ENCODE data around the gene PPRC1.
A peak's percentile ranks its signal among the peaks of the same experiment; 100 is the strongest.

PPRC1 gene

GRCh38 chr10:102150970-102151773 lies 18.3 kb downstream of the PPRC1 start:
- peaks cover 47% of the 10 kb centered on the region for H3K4me1 Mint-ChIP-seq (ENCODE audit: low read depth)
- H3K9me3 Mint-ChIP-seq: no peaks in the 10 kb centered on the region
- H3K27me3 Mint-ChIP-seq: no peaks in the 10 kb centered on the region
- DNase-seq: no peak
- H3K36me3 Mint-ChIP-seq (ENCODE audit: low read depth): peaks cover 98% of the 10 kb centered on the region
- peak overlapping the region; percentile 66 for H3K4me3 Mint-ChIP-seq
- H3K27ac Mint-ChIP-seq: peak overlapping the region; percentile 100

- Mint-ChIP-seq H3K36me3 (ENCODE audit: low read depth) (peaks cover 98% of the 10 kb centered on the region), H3K4me1 (ENCODE audit: low read depth) (peaks cover 55% of the 10 kb centered on the region), H3K27ac (peak within 1 kb of the TSS; percentile 100), H3K4me3 (peak within 1 kb of the TSS; percentile 99), H3K9me3 (no peaks in the 10 kb centered on the region), H3K27me3 (no peaks in the 10 kb centered on the region)
- peak; percentile 100 for DNase-seq
These were observed 19.1 kb downstream of the PPRC1 start, which contains the start of gene NOLC1 for GRCh38 chr10:102151774-102152544. Gene NOLC1, plus strand, starts transcription at chr10:102152389. Its CDS starts 22 bp downstream, at chr10:102152411.

- Mint-ChIP-seq H3K27ac (peak overlapping the region; percentile 100), H3K27me3 (no peaks in the 10 kb centered on the region), H3K36me3 (ENCODE audit: low read depth) (peaks cover 98% of the 10 kb centered on the region), H3K9me3 (no peaks in the 10 kb centered on the region), H3K4me1 (ENCODE audit: low read depth) (peaks cover 60% of the 10 kb centered on the region), H3K4me3 (peak overlapping the region; percentile 99)
- DNase-seq: no peak
These were observed 19.7 kb downstream of the PPRC1 start for GRCh38 chr10:102152545-102152890.

- Mint-ChIP-seq H3K9me3 (no peaks in the 10 kb centered on the region), H3K27ac (peak overlapping the region; percentile 100), H3K4me1 (ENCODE audit: low read depth) (peaks cover 62% of the 10 kb centered on the region), H3K4me3 (peak overlapping the region; percentile 99), H3K36me3 (ENCODE audit: low read depth) (peaks cover 98% of the 10 kb centered on the region), H3K27me3 (no peaks in the 10 kb centered on the region)
- no peak for DNase-seq
These were observed 20.3 kb downstream of the PPRC1 start for GRCh38 chr10:102153093-102153620.

GRCh38 chr10:102154466-102155116 lies 21.8 kb downstream of the PPRC1 start:
- no peak for DNase-seq
- H3K4me1 Mint-ChIP-seq (ENCODE audit: low read depth): peaks cover 66% of the 10 kb centered on the region

GRCh38 chr10:102157224-102157623 lies 24.4 kb downstream of the PPRC1 start:
- H3K36me3 Mint-ChIP-seq (ENCODE audit: low read depth): peaks cover 100% of the 10 kb centered on the region

More at GRCh38 chr10:102154466-102155116, 21.8 kb downstream of the PPRC1 start:
- Mint-ChIP-seq H3K27ac (peak overlapping the region; percentile 89), H3K27me3 (no peaks in the 10 kb centered on the region), H3K36me3 (ENCODE audit: low read depth) (peaks cover 98% of the 10 kb centered on the region), H3K4me3 (peak overlapping the region; percentile 99), H3K9me3 (no peaks in the 10 kb centered on the region)

GRCh38 chr10:102159051-102159597 lies 26.3 kb downstream of the PPRC1 start:
- Mint-ChIP-seq H3K36me3 (ENCODE audit: low read depth) (peaks cover 100% of the 10 kb centered on the region), H3K4me3 (no peak overlapping the region), H3K27me3 (no peaks in the 10 kb centered on the region), H3K9me3 (no peaks in the 10 kb centered on the region), H3K27ac (peak overlapping the region; percentile 79), H3K4me1 (ENCODE audit: low read depth) (peaks cover 48% of the 10 kb centered on the region)
- no peak for DNase-seq

More at GRCh38 chr10:102157224-102157623, 24.4 kb downstream of the PPRC1 start:
- DNase-seq: no peak
- H3K27ac Mint-ChIP-seq: peak overlapping the region; percentile 89
- H3K27me3 Mint-ChIP-seq: no peaks in the 10 kb centered on the region
- H3K4me1 Mint-ChIP-seq (ENCODE audit: low read depth): peaks cover 55% of the 10 kb centered on the region
- H3K4me3 Mint-ChIP-seq: no peak overlapping the region
- no peaks in the 10 kb centered on the region for H3K9me3 Mint-ChIP-seq

GRCh38 chr10:102159831-102160230 lies 27.0 kb downstream of the PPRC1 start:
- no peaks in the 10 kb centered on the region for H3K9me3 Mint-ChIP-seq
- H3K4me3 Mint-ChIP-seq: no peak overlapping the region
- peaks cover 40% of the 10 kb centered on the region for H3K4me1 Mint-ChIP-seq (ENCODE audit: low read depth)
- no peaks in the 10 kb centered on the region for H3K27me3 Mint-ChIP-seq
- DNase-seq: no peak
- H3K36me3 Mint-ChIP-seq (ENCODE audit: low read depth): peaks cover 99% of the 10 kb centered on the region
- peak overlapping the region; percentile 79 for H3K27ac Mint-ChIP-seq

- Mint-ChIP-seq H3K27me3 (no peaks in the 10 kb centered on the region), H3K36me3 (ENCODE audit: low read depth) (peaks cover 72% of the 10 kb centered on the region), H3K4me3 (no peak overlapping the region), H3K4me1 (ENCODE audit: low read depth) (peaks cover 9% of the 10 kb centered on the region), H3K9me3 (no peaks in the 10 kb centered on the region), H3K27ac (peak overlapping the region; percentile 22)
- no peak for DNase-seq
These were observed 30.6 kb downstream of the PPRC1 start for GRCh38 chr10:102163342-102163989.

GRCh38 chr10:102167861-102168260 lies 35.0 kb downstream of the PPRC1 start:
- DNase-seq: no peak
- Mint-ChIP-seq H3K36me3 (ENCODE audit: low read depth) (peaks cover 28% of the 10 kb centered on the region), H3K4me3 (no peak overlapping the region), H3K27me3 (no peaks in the 10 kb centered on the region), H3K27ac (no peak overlapping the region), H3K4me1 (ENCODE audit: low read depth) (peaks cover 10% of the 10 kb centered on the region), H3K9me3 (no peaks in the 10 kb centered on the region)

GRCh38 chr10:102170602-102171001 lies 37.8 kb downstream of the PPRC1 start:
- H3K4me3 Mint-ChIP-seq: no peak overlapping the region
- peaks cover 7% of the 10 kb centered on the region for H3K36me3 Mint-ChIP-seq (ENCODE audit: low read depth)
- DNase-seq: no peak
- no peak overlapping the region for H3K27ac Mint-ChIP-seq
- peaks cover 10% of the 10 kb centered on the region for H3K4me1 Mint-ChIP-seq (ENCODE audit: low read depth)
- no peaks in the 10 kb centered on the region for H3K9me3 Mint-ChIP-seq
- no peaks in the 10 kb centered on the region for H3K27me3 Mint-ChIP-seq

GRCh38 chr10:102172288-102172687 lies 39.4 kb downstream of the PPRC1 start:
- no peak for DNase-seq
- Mint-ChIP-seq H3K9me3 (no peaks in the 10 kb centered on the region), H3K27ac (no peak overlapping the region), H3K4me3 (no peak overlapping the region), H3K36me3 (ENCODE audit: low read depth) (no peaks in the 10 kb centered on the region), H3K4me1 (ENCODE audit: low read depth) (peaks cover 10% of the 10 kb centered on the region), H3K27me3 (no peaks in the 10 kb centered on the region)

- no peak for DNase-seq
- H3K4me1 Mint-ChIP-seq (ENCODE audit: low read depth): peaks cover 2% of the 10 kb centered on the region
- no peaks in the 10 kb centered on the region for H3K27me3 Mint-ChIP-seq
- H3K27ac Mint-ChIP-seq: no peak overlapping the region
- no peaks in the 10 kb centered on the region for H3K36me3 Mint-ChIP-seq (ENCODE audit: low read depth)
- H3K9me3 Mint-ChIP-seq: no peaks in the 10 kb centered on the region
- H3K4me3 Mint-ChIP-seq: no peak overlapping the region
These were observed 42.6 kb downstream of the PPRC1 start for GRCh38 chr10:102175415-102175814.

GRCh38 chr10:102184606-102185005 lies 51.8 kb downstream of the PPRC1 start:
- Mint-ChIP-seq H3K36me3 (ENCODE audit: low read depth) (no peaks in the 10 kb centered on the region), H3K4me1 (ENCODE audit: low read depth) (peaks cover 16% of the 10 kb centered on the region), H3K9me3 (peaks cover 4% of the 10 kb centered on the region), H3K27ac (no peak overlapping the region), H3K27me3 (no peaks in the 10 kb centered on the region), H3K4me3 (no peak overlapping the region)
- no peak for DNase-seq
